GM10266 (cell line): ENCODE results near the gene NCK2.

Experiments
- DNase-seq: peaks from one replicate; pipeline ENCODE4 v3.0.0; 2012; ENCODE audit errors: extremely low spot score
- CTCF ChIP-seq: IDR thresholded peaks from 2 replicates; pipeline ENCODE4 v1.5.1; 2012; ENCODE audit warnings: mild to moderate bottlenecking, low read depth; ENCODE audit not compliant: control insufficient read depth, insufficient read depth; ENCODE audit errors: missing control alignments

NCK2 gene

GRCh38 chr2:105843476-105844374, 99.0 kb downstream of the NCK2 start:
- DNase-seq, result no peak
- TF ChIP-seq CTCF, result no peak

GRCh38 chr2:105845976-105846375, 101.3 kb downstream of the NCK2 start:
- DNase-seq, result no peak
- TF ChIP-seq CTCF, result no peak

- no peak for DNase-seq
- TF ChIP-seq CTCF, result no peak
These were observed 102.3 kb downstream of the NCK2 start for GRCh38 chr2:105847056-105847455.

GRCh38 chr2:105848367-105848766, 103.7 kb downstream of the NCK2 start:
- TF ChIP-seq CTCF, result no peak
- DNase-seq, result no peak

- TF ChIP-seq CTCF, result no peak
- no peak for DNase-seq
These were observed 104.9 kb downstream of the NCK2 start for GRCh38 chr2:105849431-105850179.

GRCh38 chr2:105852066-105852465, 107.4 kb downstream of the NCK2 start:
- no peak for DNase-seq

More at GRCh38 chr2:105852066-105852465, 107.4 kb downstream of the NCK2 start:
- no peak for TF ChIP-seq CTCF
